D341Med (cell line): ENCODE results near the gene COP1.
"Not testable (repeated sequence)": the region's sequence is repeated elsewhere in the genome, so short reads cannot be mapped to it uniquely, and the experiment has no call there.

Source experiments
- DNase-seq: peaks from one replicate; pipeline ENCODE4 v3.0.0; 2012; ENCODE audit warnings: low spot score

Gene COP1

DNA sequence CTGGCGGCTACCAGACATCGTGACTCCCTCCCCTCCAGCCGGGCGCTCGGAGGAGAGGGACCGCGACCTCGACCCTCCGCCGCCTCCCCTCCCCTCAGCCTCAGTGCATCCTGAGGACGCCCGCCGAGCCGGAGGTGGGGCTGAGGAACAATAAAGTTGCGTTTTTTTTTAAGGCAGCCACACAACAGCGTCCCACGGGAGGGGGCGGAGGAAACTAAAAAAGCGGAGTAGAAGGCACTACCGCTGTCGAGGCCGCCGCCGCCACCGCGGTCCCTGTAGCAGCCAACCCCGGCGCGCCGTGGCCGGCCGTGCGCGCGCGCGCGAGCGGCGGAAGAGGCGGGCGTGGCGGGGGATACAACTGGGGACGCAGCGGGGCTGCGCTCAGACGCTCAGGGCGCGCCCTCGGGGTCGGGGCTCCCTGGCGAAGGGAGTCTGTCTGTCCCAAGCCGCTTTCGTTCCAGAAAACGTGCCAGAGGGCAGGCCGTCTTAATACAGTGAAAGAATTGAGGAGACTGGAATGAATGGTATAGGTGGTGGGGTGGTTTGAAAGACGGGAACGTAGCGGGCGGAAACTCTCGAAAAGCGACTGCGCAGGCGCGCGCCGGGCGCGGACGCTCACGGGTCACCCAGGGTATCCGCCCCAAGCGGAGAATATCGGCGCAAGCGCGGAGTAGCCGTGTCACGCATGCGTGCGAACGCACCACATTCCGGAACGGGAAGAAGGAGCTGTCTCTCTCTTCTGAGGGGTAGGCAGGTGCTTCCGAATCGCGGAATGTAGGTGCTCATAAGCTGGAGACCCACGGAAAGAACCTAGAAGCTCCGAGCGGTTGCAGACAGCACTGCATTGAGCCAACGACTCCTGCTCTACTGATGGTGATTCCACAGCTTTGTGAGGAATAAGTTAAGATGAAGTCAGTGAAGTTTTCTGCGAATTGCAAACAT, at the start of gene COP1:
Gene COP1, minus strand, starts transcription at position 326 of the 942 bp plus-strand sequence. Its CDS starts 308 bp downstream, at position 18.
- peak; percentile 98 for DNase-seq

DNA sequence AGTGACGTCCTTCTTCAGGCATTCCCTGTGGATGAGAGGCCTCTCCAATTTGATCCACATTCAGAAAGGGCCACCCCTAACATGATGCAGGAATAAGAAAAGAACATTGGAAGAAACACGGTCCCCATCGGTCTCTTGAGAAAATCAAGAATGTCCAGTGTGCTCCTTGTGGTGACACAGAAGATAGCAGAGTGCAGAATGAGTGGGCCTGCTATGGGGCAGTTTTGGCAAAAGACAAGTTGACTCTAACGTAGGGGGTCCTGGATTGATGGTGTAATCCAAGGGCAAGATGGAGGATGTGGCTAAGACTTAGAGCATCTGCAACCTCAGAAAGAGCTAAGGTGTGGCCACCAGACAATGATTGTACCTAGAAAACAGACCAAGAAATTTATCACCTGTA, 45.1 kb upstream of the COP1 start:
- no peak for DNase-seq

DNA sequence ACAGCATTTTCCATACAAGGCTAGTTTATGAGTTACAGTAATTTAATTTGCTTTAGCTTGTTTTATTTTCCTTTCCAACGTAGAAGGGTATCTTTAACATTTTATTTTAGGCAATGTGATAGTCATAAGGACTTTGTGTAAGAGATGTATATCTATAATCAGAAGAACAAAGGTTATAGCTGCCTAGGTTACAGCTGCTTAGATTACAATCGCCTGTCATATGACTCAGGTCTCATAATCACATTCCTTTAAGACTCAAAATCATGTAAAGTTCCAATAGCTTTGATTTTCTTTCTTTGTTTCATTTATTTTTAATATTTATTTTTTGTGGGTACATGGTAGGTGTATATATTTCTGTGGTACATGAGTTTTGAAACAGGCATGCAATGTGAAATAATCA, 37.8 kb upstream of the COP1 start:
- DNase-seq: no peak

DNA sequence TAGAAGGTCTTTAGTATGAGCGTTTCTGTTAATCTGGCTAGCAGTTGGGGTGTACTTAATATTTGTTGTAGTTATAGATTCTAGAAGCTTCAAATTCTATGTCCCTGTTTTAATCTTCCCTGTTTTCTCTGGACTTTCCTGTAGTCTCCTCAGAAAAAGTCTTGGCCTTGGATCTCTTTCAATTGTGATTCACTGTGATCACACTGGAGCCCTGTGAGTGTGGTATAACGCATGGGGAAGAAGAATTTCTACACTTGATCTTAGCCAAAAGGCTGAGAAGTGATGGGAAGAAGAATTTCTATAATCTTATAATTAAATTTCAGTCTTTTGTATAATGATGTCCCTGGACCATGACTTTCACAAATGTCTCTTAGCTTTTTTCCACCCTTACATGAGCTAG, 36.7 kb upstream of the COP1 start:
- DNase-seq: no peak

DNA sequence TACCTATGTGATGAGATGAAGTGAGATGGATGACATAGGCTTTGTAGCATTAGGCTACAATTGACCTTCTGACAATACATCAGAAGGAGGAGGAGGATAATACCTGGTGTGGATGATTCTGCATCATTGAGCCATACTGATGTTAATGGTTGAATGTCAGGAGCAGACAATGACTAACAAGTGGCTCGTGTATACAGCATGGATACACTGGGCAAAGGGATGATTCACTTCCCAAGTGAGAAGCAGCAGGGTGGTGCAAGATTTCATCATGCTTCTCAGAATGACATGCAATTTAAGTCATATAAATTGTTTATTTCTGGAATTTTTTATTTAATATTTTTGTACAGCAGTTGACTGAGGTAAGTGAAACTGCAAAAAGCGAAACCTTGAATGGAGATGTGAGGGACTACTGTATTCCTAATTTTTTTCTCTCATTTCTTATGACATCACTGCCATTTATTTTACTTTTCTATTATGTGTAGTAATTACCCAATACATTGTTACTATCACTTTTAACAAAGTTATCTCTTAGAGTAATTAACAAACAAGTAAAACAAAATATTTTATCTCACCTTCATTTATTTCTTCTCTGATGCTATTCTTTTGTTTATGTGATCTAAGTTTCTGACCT, 34.4 kb upstream of the COP1 start:
- DNase-seq: no peak

- not testable (repeated sequence) for DNase-seq
Measured at GRCh38 chr1:176233657-176234056, 26.6 kb upstream of the COP1 start.

- DNase-seq: no peak
Measured at GRCh38 chr1:176227579-176227978, 20.5 kb upstream of the COP1 start.

- DNase-seq: no peak
Measured at GRCh38 chr1:176225911-176226310, 18.8 kb upstream of the COP1 start.

GRCh38 chr1:176225479-176225875, 18.4 kb upstream of the COP1 start:
- DNase-seq: no peak

GRCh38 chr1:176222196-176222595, 15.1 kb upstream of the COP1 start:
- DNase-seq: peak; percentile 43

DNA sequence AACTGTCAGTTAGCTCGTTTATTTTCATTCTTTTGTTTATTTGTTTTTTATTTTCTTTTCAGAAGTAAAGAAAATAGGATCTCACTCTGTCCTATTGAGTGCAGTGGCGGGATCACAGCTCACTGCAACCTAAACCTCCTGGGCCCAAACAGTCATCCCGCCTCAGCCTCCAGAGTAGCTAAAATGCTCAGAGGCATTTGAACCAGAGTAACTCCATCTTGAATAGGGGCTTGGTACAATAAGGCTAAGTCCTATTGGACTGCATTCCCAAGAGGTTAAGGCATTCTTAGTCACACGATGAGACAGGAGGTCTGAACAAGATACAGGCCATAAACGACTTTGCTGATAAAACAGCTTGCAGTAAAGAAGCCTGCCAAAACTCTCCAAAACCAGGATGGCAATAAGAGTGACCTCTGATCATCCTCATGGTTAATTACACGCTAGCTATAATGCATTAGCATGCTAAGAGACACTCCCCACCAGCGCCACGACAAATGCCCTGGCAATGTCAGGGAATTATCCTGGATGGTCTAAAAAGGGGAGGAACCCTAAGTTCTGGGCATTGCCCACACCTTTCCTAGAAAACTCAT, 13.1 kb upstream of the COP1 start:
- no peak for DNase-seq

DNA sequence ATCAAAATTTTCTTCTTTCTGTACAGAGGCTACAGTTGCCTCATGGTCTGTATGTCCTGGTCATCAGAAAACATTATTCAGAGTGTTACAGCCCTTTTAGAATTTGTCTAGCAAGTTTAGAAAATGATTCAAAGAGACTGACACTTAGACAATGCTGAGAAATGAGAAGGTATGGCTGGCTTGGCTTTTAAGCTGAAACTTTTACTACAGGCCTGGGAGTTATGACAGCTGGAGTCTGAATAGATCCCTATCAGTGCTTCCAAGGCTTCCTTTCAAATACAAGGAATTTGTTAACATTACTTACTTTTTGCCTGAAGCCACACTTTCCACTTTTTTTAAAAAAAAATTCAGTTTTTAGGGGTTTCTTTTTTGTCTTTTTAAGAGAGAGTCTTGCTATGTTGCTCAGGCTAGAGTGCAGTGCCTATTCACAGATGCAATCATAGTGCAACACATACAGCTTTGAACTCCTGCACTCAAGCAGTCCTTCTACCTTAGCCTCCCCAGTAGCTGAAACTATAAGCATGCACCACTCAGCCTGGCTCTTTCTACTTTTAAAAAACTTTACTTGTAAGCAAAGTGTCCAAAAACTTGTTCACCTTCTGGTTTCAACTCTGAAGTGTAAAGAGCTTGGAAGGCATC, 10.5 kb upstream of the COP1 start:
- no peak for DNase-seq

GRCh38 chr1:176216031-176216430, 8.9 kb upstream of the COP1 start:
- no peak for DNase-seq

DNA sequence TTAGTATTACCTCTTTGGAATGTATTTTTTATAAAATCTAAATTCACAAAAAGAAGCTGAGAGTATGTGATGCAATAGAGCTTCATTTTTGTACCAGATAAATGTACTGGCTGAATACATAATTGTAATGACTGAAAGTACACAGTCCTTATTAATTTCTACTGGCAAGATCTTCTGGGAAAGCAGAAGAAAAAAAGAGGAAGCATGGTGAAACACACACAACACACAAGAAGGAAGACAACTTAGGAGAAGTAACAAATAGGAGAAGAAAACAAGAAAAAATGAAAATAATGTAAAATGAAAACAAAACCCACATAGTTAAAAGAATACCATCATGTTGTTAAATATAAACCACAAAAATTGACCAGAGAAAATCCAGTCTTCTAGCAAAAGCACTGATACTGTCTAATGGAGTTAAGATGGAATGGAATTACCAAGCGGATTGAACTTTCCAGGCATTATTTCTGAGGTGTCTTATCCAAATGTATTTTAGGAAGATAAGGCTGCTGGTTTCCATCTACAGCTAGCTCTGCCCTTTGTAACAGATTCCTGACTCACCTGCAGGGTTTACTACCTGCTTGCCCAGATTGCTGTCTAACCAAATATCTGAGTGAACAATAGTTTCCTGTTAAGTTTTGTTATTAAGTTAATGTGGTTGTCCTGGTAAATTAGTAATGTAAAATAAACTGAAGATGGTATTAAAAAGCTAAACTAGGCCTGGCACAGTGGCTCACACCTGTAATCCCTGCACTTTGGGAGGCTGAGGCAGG, 4.5 kb upstream of the COP1 start:
- no peak for DNase-seq

DNA sequence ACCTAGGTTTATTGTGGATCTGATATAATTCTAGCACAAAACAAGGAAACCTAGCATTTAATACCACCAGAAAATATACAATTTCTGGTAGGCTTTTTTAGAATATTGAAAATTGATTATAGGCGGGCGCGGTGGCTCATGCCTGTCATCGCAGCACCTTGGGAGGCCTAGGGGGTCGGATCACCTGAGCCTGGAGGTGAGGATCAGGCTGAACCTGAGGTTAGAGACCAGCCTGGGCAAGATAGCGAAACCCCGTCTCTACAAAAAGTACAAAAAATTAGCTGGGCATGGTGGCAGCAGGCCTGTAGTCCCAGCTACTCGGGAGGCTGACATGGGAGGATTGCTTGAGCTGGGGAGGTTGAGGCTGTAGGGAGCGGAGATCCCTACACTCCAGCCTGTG, 948 bp upstream of the COP1 start:
- DNase-seq: no peak

- DNase-seq: peak; percentile 76
Measured at GRCh38 chr1:176206006-176206960, 803 bp downstream of the COP1 start.

- no peak for DNase-seq
Measured at GRCh38 chr1:176205332-176205914, 1.7 kb downstream of the COP1 start.

DNA sequence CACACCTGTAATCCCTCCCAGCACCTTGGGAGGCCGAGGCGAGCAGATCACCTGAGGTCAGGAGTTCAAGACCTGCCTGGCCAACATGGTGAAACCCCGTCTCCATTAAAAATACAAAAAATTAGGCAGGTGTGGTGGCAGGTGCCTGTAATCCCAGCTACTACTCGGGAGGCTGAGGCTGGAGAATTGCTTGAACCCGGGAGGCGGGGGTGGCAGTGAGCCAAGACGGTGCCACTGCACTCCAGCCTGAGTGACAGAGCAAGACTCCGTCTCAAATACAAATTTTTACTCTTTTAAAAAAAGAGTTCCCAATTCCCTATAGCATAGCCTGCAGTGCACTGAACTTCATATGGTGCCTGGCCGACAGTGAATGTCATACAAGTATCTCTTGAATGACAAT, 2.4 kb downstream of the COP1 start:
- not testable (repeated sequence) for DNase-seq

- DNase-seq: no peak
Measured at GRCh38 chr1:176203735-176204134, 3.4 kb downstream of the COP1 start.

GRCh38 chr1:176201568-176201967, 5.5 kb downstream of the COP1 start:
- no peak for DNase-seq
